CD4-positive, alpha-beta T cell (primary cell): Measurements from ENCODE around the gene NR2C1. TPM values are rescaled to one million over a fixed set of nuclear protein-coding genes. Genes with fewer than 3 reads are reported as not detected.
A peak's percentile ranks its signal among the peaks of the same experiment; 100 is the strongest.

Experiments
- ATAC-seq: fragments of 200-7000 bp; cut with Tn5 transposase; one replicate; pipeline ENCODE4 v1.10.0; 2022; ENCODE audit warnings: mild to moderate bottlenecking; ENCODE audit not compliant: poor library complexity
- CTCF ChIA-PET: fragments of 350-600 bp; sonication (Branson Sonifier 250); formaldehyde crosslinking; loops from one replicate; lab custom pipeline; 2021; ENCODE audit warnings: antibody characterized with exemption, inconsistent platforms; lab: Charles Lee
- POLR2A ChIA-PET: fragments of 350-600 bp; sonication (Branson Sonifier 250); formaldehyde crosslinking; loops from one replicate; lab custom pipeline; 2021; ENCODE audit warnings: antibody characterized with exemption, inconsistent platforms; lab: Charles Lee
- DNase-seq, 14 experiments: peaks; one replicate each; pipeline ENCODE4 v3.0.0-alpha.2; 2013 to 2020; ENCODE audit warnings: mixed read lengths in 2 of 14
- H3K27ac ChIP-seq, 2 donors: one replicate each; pipeline versions ENCODE4 v1.5.1 to v1.7.0; 2013; ENCODE audit warnings: low read length in 2 of 2, low read depth in 1 of 2, mild to moderate bottlenecking in 1 of 2
- H3K27me3 ChIP-seq, 2 experiments: 1 replicate in 1 of 2; 2 replicates in 1 of 2; pipeline versions ENCODE4 v1.6.1 to v1.7.0; 2013; ENCODE audit warnings: low read length in 2 of 2, control low read depth in 1 of 2, mild to moderate bottlenecking in 1 of 2, moderate library complexity in 1 of 2; ENCODE audit not compliant: insufficient read depth in 2 of 2, control insufficient read depth in 1 of 2
- H3K36me3 ChIP-seq: one replicate; pipeline ENCODE4 v1.6.1; 2013; ENCODE audit warnings: low read length, control low read depth; ENCODE audit not compliant: insufficient read depth
- H3K4me1 ChIP-seq: one replicate; pipeline ENCODE4 v1.6.1; 2013; ENCODE audit warnings: low read length, control low read depth; ENCODE audit not compliant: insufficient read depth
- H3K4me3 ChIP-seq: one replicate; pipeline ENCODE4 v1.5.1; 2013; ENCODE audit warnings: mild to moderate bottlenecking, low read length, moderate library complexity
- H3K9me3 ChIP-seq, 2 experiments: 1 replicate in 1 of 2; 2 replicates in 1 of 2; pipeline versions ENCODE4 v1.6.1 to v1.7.0; 2013; ENCODE audit warnings: low read length in 2 of 2, mild to moderate bottlenecking in 2 of 2, control low read depth in 1 of 2, moderate library complexity in 1 of 2; ENCODE audit not compliant: control insufficient read depth in 1 of 2, insufficient read depth in 1 of 2
- H3K27ac Mint-ChIP-seq: one replicate; pipeline ENCODE4 v1.8.0; 2020; ENCODE audit warnings: mixed read lengths
- H3K27me3 Mint-ChIP-seq: one replicate; pipeline ENCODE4 v1.8.0; 2021; ENCODE audit warnings: mixed read lengths
- H3K36me3 Mint-ChIP-seq: one replicate; pipeline ENCODE4 v1.8.0; 2021; ENCODE audit warnings: low read depth, mixed read lengths
- H3K4me1 Mint-ChIP-seq: one replicate; pipeline ENCODE4 v1.8.0; 2021; ENCODE audit warnings: low read depth, mixed read lengths
- H3K4me3 Mint-ChIP-seq: one replicate; pipeline ENCODE4 v1.8.0; 2020; ENCODE audit warnings: mild to moderate bottlenecking, mixed read lengths
- H3K9me3 Mint-ChIP-seq: one replicate; pipeline ENCODE4 v1.8.0; 2020; ENCODE audit warnings: mixed read lengths
- intact Hi-C, 2 experiments: fragments of 100-400 bp; cut with DNase I in 1 of 2; cut with micrococcal nuclease in 1 of 2; formaldehyde crosslinking; loops; one replicate each; pipeline versions ENCODE4 v1.15.1 to v1.9.0; 2023 to 2025; cut with DNase I, micrococcal nuclease
- polyA plus RNA-seq, 2 donors: library from polyadenylated mRNA; unstranded; fragments of 120-200 nt; gene quantifications; one replicate each; pipeline ENCODE4 v1.2.1, GENCODE V29; 2013
- total RNA-seq, 174 experiments: library from RNA in 2 of 174; stranded (reverse) in 2 of 174; gene quantifications; one replicate each; pipeline ENCODE4 v1.2.3 and lab custom pipeline; 2021 to 2026
- TF ChIP-seq, protein P1 (sequence below): fragments of 200-600 bp; IDR thresholded peaks from one replicate; pipeline ENCODE4 v1.8.0; 2022; ENCODE audit warnings: antibody characterized with exemption, mild to moderate bottlenecking

The NR2C1 gene
- total RNA-seq (10 to 100 TPM; 48.3 to 58.9 TPM), total RNA-seq (lab: John Stamatoyannopoulos, UW) (12.9 to 71.0 (median 46.2) reads per million in 172 experiments)
- 34.2 TPM for polyA plus RNA-seq (2013, experiment 1 of 2)
- polyA plus RNA-seq (2013, experiment 2 of 2): 39.4 TPM

DNA sequence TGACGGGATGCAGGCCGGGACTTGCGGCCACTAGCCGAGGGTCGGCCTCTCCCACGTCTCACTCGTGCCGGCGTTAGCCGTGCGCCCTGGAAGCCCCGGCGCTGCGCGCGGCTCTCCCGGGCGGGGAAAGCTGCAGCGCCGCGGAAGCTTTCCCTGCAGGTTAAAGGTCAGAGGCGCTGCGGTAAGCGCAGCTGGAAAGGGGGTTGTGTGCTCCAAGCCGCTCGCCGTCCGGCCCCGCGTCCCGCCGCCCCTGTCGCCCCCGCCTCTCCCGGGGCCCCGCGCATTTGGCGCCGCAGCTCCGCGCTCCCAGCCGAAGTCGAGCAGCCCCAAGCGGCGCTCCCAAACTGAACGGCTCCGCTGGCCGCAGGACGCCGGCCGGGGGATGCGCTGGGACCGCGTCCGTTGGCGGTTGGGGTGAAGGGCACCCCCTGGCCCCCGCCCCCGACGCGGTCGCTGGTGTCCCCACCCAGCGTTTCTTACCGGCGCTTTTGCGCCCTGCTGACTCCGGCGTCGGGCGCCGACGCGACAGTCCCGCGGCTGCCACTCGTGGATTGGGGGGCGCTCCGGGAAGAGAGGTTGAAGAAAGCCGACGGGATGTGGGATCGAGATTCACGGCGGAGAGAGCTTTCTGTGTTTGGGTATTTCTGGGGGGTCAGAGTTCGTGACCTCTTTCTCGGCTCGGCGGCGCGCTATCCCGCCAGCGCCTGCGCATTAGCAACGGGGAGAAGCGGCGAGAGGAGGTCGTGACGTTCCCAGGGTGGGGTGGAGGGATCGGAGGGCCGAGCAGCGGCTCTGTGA lies at the start of gene NR2C1:
Gene NR2C1 (minus strand): TSS at position 719 of the 798 bp plus-strand sequence. CDS start 6,234 bp downstream, outside the sequence.
- H3K4me1 ChIP-seq: peaks cover 17% of the 10 kb centered on the region
- intact Hi-C loops: loop anchor here (2.0 to 10.0 kb wide), 8 partner anchors 71 to 1608 kb away; partner anchors contain the start of genes CEP83 (in 1 of the 2), FGD6 (in 1 of the 2), METAP2 (in 1 of the 2) and MRPL42 (in 1 of the 2)
- ChIA-PET CTCF (interaction anchor here (0.6 to 2.0 kb wide), 23 partner anchors 9 to 1605 kb away, joined by 3 to 16 read pairs (median 4); partner anchors contain the start of genes CRADD, FGD6, LTA4H and METAP2), POLR2A (interaction anchor here (0.6 to 2.0 kb wide), 9 partner anchors 9 to 1396 kb away, joined by 3 to 32 read pairs (median 5); partner anchors contain the start of genes CRADD, FGD6, METAP2 and NDUFA12)
- peaks cover 3% of the 10 kb centered on the region for H3K36me3 ChIP-seq
- no peaks in the 10 kb centered on the region for H3K9me3 Mint-ChIP-seq
- H3K36me3 Mint-ChIP-seq: peaks cover 22% of the 10 kb centered on the region
- H3K27ac ChIP-seq: peak within 1 kb of the TSS; percentile 62 to 72
- TF ChIP-seq, protein P1, sequence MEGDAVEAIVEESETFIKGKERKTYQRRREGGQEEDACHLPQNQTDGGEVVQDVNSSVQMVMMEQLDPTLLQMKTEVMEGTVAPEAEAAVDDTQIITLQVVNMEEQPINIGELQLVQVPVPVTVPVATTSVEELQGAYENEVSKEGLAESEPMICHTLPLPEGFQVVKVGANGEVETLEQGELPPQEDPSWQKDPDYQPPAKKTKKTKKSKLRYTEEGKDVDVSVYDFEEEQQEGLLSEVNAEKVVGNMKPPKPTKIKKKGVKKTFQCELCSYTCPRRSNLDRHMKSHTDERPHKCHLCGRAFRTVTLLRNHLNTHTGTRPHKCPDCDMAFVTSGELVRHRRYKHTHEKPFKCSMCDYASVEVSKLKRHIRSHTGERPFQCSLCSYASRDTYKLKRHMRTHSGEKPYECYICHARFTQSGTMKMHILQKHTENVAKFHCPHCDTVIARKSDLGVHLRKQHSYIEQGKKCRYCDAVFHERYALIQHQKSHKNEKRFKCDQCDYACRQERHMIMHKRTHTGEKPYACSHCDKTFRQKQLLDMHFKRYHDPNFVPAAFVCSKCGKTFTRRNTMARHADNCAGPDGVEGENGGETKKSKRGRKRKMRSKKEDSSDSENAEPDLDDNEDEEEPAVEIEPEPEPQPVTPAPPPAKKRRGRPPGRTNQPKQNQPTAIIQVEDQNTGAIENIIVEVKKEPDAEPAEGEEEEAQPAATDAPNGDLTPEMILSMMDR: no peak
- no peaks in the 10 kb centered on the region for H3K9me3 ChIP-seq
- H3K4me3 Mint-ChIP-seq: peak within 1 kb of the TSS; percentile 98
- H3K4me1 Mint-ChIP-seq: peaks cover 23% of the 10 kb centered on the region
- DNase-seq (peak; percentile 85 to 97 (median 90)), ATAC-seq (peak; percentile 98)
- no peaks in the 10 kb centered on the region for H3K27me3 Mint-ChIP-seq
- H3K4me3 ChIP-seq: peak within 1 kb of the TSS; percentile 84
- H3K27me3 ChIP-seq: no peaks in the 10 kb centered on the region
- H3K27ac Mint-ChIP-seq: peak within 1 kb of the TSS; percentile 89

DNA sequence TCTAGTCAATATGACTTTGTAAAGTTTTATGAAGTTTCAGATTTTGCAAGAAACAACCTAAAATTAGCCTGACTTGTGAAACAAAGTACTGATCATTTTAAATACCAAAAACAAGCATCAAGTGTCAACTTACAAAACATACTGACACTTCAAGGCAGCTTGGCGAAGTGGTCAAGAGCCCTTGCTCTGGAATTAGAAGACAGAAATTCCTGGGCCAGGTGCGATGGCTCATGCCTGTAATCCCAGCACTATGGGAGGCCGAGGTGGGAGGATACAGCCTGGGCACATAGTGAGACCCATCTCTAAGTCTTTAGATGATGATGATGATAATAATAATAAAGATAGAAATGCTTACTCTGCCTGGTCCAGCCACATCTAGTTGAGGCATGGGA lies 45.4 kb upstream of the NR2C1 start:
- Histone ChIP-seq H3K9me3 (no peaks in the 10 kb centered on the region), H3K27ac (no peak overlapping the region), H3K4me1 (no peaks in the 10 kb centered on the region), H3K36me3 (no peaks in the 10 kb centered on the region), H3K4me3 (no peak overlapping the region), H3K27me3 (no peaks in the 10 kb centered on the region)
- TF ChIP-seq, protein P1: no peak
- no peaks in the 10 kb centered on the region for H3K9me3 Mint-ChIP-seq
- H3K27me3 Mint-ChIP-seq: no peaks in the 10 kb centered on the region
- ChIA-PET POLR2A (no interaction called here), CTCF (interaction anchor here (0.6 kb wide), 1 partner anchor 59 kb away, joined by 3 read pairs; no protein-coding TSS in a partner anchor)
- no peak overlapping the region for H3K4me3 Mint-ChIP-seq
- no peak overlapping the region for H3K27ac Mint-ChIP-seq
- no peak for DNase-seq
- no peaks in the 10 kb centered on the region for H3K36me3 Mint-ChIP-seq
- intact Hi-C loops: loop anchor here (5.0 to 10.0 kb wide), 4 partner anchors 696 to 1399 kb away; partner anchors contain the start of gene HAL (in 2 of the 2)
- no peak for ATAC-seq
- no peaks in the 10 kb centered on the region for H3K4me1 Mint-ChIP-seq

DNA sequence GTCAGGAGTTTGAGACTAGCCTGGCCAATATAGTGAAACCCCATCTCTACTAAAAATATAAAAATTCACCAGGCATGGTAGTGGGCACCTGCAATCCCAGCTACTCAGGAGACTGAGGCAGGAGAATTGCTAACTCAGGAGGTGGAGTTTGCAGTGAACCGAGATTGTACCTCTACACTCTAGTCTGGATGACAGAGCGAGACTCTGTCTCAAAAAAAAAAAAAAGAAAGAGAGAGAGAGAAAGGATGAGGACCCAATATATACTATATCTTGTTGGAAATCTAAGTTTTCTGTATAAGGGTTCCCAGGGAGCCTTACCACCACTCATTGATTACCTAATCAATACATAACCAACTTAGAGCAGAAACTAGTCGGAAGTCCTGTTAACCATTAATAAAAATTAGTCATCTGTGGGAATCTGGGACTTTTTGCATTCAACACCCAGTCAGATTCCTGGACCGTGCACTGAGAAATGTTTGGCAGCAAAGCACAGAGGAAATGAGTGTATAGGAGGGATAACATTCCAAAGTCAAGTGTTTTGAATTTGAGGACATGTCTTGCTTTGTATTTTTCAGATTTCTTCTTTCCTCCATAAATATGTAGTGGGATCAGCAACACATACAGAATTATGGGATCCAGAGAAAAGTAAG lies 44.8 kb upstream of the NR2C1 start:
- no peaks in the 10 kb centered on the region for H3K36me3 ChIP-seq

More for the DNA sequence above, 44.8 kb upstream of the NR2C1 start:
- Mint-ChIP-seq H3K4me3 (no peak overlapping the region), H3K9me3 (no peaks in the 10 kb centered on the region), H3K36me3 (no peaks in the 10 kb centered on the region), H3K27ac (no peak overlapping the region), H3K4me1 (no peaks in the 10 kb centered on the region), H3K27me3 (no peaks in the 10 kb centered on the region)
- ATAC-seq (no peak), DNase-seq (no peak)
- Histone ChIP-seq H3K27ac (no peak overlapping the region), H3K4me1 (no peaks in the 10 kb centered on the region), H3K4me3 (no peak overlapping the region), H3K9me3 (no peaks in the 10 kb centered on the region), H3K27me3 (no peaks in the 10 kb centered on the region)
- intact Hi-C loops: loop anchor here (5.0 to 10.0 kb wide), 4 partner anchors 697 to 1399 kb away; partner anchors contain the start of gene HAL (in 2 of the 2)
- ChIA-PET POLR2A (no interaction called here), CTCF (interaction anchor here (0.6 to 3.8 kb wide), 3 partner anchors 59 to 415 kb away, joined by 3 to 30 read pairs (median 13); partner anchors contain the start of genes FGD6 and VEZT)
- TF ChIP-seq, protein P1: no peak
